ENCODE results near the gene OR8D1.

The OR8D1 gene

GRCh38 chr11:124313849-124314248 is at the start of gene OR8D1:
TSS of gene OR8D1 (minus strand) at chr11:124313949. CDS start at chr11:124310766, 3,183 bp downstream.
- DNase-seq (ENCODE audit: low read depth): no peak

- DNase-seq (ENCODE audit: low read depth): no peak
Measured at GRCh38 chr11:124359566-124359965, 45.8 kb upstream of the OR8D1 start.

- DNase-seq (ENCODE audit: low read depth): no peak
Measured at GRCh38 chr11:124346311-124346955, 32.7 kb upstream of the OR8D1 start.

GRCh38 chr11:124344346-124344745 is 30.6 kb upstream of the OR8D1 start:
- DNase-seq (ENCODE audit: low read depth): no peak

DNA sequence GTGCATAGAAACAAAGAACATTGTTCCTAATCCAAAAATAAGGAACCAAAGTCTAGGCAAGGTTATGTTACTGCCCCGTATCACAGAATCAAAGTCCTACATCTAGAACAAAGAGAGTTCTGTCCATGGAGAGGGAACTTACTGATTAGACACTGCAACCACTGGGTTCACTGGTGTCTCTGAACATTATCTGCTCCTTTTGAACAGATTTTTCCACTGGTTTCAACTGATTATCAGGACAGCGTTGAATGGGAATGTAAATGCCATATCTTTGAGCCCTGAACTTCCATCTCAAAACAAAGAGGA is 26.3 kb upstream of the OR8D1 start:
- no peak for DNase-seq (ENCODE audit: low read depth)

GRCh38 chr11:124339396-124340141 is 25.8 kb upstream of the OR8D1 start:
- DNase-seq (ENCODE audit: low read depth): no peak

DNA sequence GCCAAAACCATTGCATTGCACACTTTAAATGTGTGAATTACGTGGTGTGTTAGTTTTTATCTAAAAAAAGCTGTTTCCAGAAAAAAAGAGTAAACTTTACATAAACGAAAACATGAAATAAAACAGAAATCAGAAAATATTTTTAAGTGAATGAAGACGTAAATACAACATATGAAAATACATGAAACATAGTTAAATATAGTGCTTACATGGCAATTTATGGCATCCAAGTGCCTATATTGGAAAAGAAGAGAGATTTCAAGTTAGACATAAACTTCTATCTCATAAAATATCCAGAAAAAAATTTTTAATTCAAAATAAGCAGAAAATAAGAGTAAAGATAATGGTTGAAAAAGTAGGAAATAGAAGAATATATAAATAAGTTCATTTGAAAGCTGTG is 18.1 kb upstream of the OR8D1 start:
- no peak for DNase-seq (ENCODE audit: low read depth)

DNA sequence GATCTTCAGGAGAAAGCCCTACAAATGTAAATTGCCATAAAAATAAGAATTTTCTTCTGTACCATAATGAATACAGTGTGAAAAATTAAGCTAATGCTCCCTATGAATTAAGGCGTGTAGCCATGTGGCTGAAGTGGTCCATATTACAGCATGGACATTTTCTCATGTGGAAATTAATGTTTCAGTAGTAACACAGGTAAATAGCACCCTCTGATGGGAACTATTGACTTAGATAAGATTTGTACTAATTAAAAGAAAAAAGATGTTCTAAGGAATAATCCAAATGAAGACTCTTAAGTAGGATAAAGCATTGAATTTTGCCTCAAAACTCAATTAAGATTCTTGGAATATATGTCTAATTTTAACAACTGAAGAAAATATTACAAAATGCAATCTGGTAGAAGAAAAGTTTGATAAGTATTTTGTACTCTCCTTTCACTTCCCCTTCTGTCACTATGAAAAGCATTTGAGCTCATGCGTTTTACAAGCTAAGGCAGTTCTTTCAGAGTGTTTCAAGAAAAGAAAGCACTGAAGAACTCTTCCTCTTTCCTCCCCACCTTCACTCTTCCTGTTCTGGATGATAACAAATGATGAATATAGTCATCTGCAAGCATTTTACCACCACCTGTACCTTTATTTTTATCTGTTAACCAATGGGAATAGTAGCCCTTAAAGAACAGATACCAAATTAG is 16.2 kb upstream of the OR8D1 start:
- no peak for DNase-seq (ENCODE audit: low read depth)

- DNase-seq (ENCODE audit: low read depth): no peak
Measured at GRCh38 chr11:124327775-124328174, 14.0 kb upstream of the OR8D1 start.

- no peak for DNase-seq (ENCODE audit: low read depth)
Measured at GRCh38 chr11:124322356-124322755, 8.6 kb upstream of the OR8D1 start.

- no peak for DNase-seq (ENCODE audit: low read depth)
Measured at GRCh38 chr11:124320097-124320496, 6.3 kb upstream of the OR8D1 start, which contains the start of gene OR8D2. TSS of gene OR8D2 (minus strand) at chr11:124320197. CDS start at chr11:124320197, 0 bp downstream.

- no peak for DNase-seq (ENCODE audit: low read depth)
Measured at GRCh38 chr11:124315052-124315451, 1.3 kb upstream of the OR8D1 start.

GRCh38 chr11:124313131-124313530 is 618 bp downstream of the OR8D1 start:
- DNase-seq (ENCODE audit: low read depth): no peak

- DNase-seq (ENCODE audit: low read depth): no peak
Measured at GRCh38 chr11:124311670-124312069, 2.1 kb downstream of the OR8D1 start.

- DNase-seq (ENCODE audit: low read depth): no peak
Measured at GRCh38 chr11:124311269-124311668, 2.5 kb downstream of the OR8D1 start.

- no peak for DNase-seq (ENCODE audit: low read depth)
Measured at GRCh38 chr11:124310721-124311120, 3.0 kb downstream of the OR8D1 start.

DNA sequence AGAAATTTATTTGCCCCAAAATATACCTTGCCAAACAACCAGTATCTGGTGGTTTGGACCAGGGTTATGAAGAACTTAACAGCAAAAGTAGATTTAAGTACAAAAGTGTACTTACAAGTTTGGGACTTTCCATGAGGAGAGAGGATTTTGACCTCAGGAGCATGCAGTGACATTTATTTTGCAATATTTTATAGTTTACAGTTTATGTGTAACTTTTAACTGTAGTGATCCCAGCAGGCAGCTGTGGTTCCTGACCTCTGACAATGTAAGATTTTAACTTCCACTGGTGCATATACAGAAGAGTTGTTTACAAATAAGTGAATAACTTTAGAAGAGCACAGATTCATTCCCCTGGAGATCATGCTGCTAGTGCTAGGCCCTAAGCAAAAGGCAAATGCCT is 6.7 kb downstream of the OR8D1 start:
- no peak for DNase-seq (ENCODE audit: low read depth)

DNA sequence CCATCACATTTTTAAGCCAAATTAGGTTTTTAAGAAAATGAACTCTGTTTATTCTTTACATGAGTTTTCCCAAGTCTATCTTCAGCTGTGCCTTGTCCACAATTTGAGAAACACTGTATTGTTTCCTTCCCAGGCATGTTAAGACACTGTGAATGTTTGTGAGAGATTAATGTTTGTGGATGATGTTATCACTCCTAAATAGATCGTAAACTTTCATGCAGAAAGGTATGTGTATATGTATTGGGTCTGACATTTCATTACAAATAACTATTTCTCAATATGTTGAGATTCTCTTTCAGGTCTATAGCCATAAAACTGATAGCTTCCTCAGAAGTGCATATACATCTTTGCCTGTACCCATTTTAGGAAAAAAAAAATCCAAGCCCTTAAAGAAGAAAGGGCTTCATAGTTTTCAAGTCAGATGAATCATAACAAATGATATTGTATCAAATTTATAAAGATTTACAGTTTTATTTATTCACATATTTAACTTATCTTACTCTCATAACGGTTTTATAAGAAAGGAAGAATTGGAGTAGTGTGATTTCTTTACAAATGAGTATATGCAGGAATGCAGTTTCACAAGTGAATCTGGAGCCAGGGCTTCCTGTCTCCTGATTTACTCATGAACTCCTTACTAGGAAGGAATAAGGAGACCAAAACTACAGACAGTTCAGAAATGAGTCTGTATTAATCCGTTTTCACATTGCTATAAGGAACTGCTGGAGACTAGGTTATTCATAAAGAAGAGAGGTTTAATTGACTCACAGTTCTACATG is 11.2 kb downstream of the OR8D1 start:
- no peak for DNase-seq (ENCODE audit: low read depth)

GRCh38 chr11:124301548-124301947 is 12.2 kb downstream of the OR8D1 start:
- DNase-seq (ENCODE audit: low read depth): no peak

- DNase-seq (ENCODE audit: low read depth): no peak
Measured at GRCh38 chr11:124297921-124298320, 15.8 kb downstream of the OR8D1 start.

DNA sequence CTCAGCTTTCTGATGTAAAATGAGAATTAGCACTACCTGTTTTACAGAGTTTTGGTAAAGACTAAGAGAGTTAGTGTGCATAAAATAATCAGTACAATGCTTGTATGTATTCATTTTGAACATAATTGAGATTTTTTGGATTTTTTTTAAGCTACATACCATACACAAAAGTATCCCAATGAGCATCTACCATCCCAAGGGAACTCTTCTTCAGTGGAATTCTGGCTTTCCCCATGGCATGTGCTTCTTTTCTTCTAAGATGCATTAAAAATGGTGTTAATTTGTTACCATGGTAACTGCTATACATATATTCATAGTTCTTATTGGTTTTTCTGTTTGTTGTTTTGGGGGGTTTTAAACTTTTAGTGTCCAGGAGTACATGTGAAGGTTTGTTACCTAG is 17.7 kb downstream of the OR8D1 start:
- DNase-seq (ENCODE audit: low read depth): no peak

- no peak for DNase-seq (ENCODE audit: low read depth)
Measured at GRCh38 chr11:124294687-124295086, 19.1 kb downstream of the OR8D1 start.

Data from activated T-cell treated with anti-CD3 and anti-CD28 coated beads for 48 hours (primary cell).